22Rv1 (cell line): ENCODE measurements around the gene FBXO22.
"Not testable (repeated sequence)": the region's sequence is repeated elsewhere in the genome, so short reads cannot be mapped to it uniquely, and the experiment has no call there.

Experiments
- H3K27ac ChIP-seq: fragments of 450-650 bp; 2 replicates; pipeline ENCODE4 v1.5.1; 2017
- ZFX ChIP-seq: fragments of 450-650 bp; IDR thresholded peaks from 2 replicates; pipeline ENCODE4 v1.6.1; 2017; ENCODE audit warnings: antibody characterized with exemption, borderline replicate concordance
- TF ChIP-seq, protein P1 (sequence below): fragments of 450-650 bp; IDR thresholded peaks from 2 replicates; pipeline ENCODE4 v1.5.1; 2017; ENCODE audit warnings: mild to moderate bottlenecking

Gene FBXO22

DNA sequence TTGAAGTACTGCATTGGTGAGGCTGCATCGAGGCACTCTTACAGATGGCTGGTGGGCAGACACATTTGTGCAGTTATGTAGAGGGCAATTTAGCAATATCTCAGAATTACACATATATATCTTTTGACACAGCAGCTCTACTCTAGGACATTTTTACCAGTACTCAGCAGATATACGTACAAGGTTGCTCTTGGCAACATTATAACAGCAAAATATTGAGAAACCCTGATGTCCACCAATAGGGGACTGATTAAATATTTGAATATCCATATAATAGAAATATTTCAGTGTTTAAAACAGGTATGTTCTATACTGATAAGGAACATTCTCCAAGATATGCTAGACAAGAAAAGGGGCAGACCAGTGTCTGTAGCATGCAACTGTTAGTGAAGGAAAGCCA lies 7.9 kb upstream of the FBXO22 start:
- TF ChIP-seq, protein P1, sequence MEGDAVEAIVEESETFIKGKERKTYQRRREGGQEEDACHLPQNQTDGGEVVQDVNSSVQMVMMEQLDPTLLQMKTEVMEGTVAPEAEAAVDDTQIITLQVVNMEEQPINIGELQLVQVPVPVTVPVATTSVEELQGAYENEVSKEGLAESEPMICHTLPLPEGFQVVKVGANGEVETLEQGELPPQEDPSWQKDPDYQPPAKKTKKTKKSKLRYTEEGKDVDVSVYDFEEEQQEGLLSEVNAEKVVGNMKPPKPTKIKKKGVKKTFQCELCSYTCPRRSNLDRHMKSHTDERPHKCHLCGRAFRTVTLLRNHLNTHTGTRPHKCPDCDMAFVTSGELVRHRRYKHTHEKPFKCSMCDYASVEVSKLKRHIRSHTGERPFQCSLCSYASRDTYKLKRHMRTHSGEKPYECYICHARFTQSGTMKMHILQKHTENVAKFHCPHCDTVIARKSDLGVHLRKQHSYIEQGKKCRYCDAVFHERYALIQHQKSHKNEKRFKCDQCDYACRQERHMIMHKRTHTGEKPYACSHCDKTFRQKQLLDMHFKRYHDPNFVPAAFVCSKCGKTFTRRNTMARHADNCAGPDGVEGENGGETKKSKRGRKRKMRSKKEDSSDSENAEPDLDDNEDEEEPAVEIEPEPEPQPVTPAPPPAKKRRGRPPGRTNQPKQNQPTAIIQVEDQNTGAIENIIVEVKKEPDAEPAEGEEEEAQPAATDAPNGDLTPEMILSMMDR, result no peak
- TF ChIP-seq ZFX, result no peak

DNA sequence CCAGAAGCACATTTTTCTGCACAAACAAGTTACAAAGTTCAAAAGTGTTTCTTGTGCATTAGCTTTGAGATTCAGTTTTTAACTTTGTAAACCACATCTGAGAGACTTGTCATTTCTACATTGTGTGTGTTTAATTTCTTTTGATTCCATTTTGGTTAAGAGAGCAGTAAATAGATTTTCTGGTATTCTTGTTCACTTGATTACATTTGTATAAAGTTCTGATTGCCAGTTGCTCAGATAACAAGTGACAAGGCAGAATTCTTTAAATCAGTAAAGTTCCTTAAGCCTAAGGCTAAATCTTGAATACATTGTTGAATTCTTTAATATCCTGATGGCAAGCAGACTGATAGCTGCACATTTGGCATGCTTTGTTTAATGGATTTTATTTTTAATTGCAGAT lies 3.1 kb upstream of the FBXO22 start:
- H3K27ac ChIP-seq, result no peak overlapping the region
- TF ChIP-seq, protein P1, result no peak

More for the DNA sequence above, 7.9 kb upstream of the FBXO22 start:
- H3K27ac ChIP-seq, result no peak overlapping the region

DNA sequence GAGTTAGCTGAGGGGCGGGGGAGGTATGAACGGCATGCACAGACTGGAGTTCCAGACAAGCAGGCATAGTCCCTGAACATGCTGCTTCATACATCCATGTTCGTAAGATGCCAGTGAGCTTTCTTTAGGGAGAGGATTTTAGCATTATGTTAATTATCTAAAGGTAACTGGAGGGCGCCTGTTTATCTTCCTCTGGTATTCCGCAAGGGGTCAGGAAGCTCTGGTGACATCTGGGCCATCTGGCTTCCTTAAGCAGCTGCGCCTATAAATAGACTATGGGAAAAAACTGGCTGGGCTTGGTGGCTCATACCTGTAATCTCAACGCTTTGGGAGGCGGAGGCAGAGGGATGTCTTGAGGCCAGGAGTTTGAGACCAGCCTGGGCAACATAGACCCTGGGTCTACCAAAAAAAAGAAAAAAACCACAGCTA lies 1.5 kb upstream of the FBXO22 start:
- peak overlapping the region; percentile 95; the same call in 1 of the 2 replicates for H3K27ac ChIP-seq
- TF ChIP-seq, protein P1, result no peak
- no peak for TF ChIP-seq ZFX

DNA sequence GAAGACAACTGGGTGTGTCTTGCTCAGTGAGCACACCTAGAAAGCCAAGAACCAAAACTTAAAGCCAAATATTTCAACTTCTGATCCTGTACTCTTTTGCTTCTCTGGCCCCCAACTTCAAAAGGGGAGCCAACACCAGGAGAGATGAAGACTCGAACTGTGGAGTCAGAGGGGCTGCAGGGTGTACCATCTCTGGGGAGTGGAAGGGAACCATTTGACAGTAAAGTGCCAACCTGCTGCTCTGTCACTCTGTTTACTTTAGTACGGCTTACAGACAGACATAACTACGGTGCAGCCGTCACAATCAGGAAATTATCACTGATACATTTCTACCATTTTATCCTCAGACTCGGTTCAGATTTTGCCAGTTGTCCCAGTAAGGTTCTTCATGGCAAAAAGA lies 1.6 kb downstream of the FBXO22 start:
- no peak overlapping the region for H3K27ac ChIP-seq
- TF ChIP-seq, protein P1, result no peak
- TF ChIP-seq ZFX, result no peak

DNA sequence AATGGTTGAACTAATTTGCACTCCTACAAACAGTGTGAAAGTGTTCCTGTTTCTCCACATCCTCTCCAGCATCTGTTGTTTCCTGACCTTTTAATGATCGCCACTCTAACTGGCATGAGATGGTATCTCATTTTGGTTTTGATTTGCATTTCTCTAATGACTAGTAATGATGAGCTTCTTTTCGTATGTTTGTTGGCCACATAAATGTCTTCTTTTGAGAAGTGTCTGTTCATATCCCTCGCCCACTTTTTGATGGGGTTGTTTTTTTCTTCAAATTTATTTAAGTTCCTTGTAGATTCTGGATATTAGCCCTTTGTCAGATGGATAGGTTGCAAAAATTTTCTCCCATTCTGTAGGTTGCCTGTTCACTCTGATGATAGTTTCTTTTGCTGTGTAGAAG lies 6.7 kb downstream of the FBXO22 start:
- H3K27ac ChIP-seq, result not testable (repeated sequence)

DNA sequence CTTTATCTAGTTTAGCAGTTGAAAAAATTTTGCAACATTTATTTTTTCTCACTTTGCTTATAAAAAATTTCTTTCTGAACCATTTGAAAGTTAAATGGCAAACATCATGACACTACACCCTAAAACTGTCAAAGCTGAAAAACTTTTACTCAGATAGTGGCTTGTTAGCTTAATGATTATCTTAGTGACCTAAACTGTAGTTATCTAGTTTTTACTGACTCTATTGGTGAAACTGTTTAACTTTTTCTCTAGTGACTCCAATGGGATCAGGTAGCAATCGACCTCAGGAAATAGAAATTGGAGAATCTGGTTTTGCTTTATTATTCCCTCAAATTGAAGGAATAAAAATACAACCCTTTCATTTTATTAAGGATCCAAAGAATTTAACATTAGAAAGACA lies 13.3 kb downstream of the FBXO22 start:
- H3K27ac ChIP-seq, result no peak overlapping the region
- no peak for TF ChIP-seq ZFX
- TF ChIP-seq, protein P1, result no peak

DNA sequence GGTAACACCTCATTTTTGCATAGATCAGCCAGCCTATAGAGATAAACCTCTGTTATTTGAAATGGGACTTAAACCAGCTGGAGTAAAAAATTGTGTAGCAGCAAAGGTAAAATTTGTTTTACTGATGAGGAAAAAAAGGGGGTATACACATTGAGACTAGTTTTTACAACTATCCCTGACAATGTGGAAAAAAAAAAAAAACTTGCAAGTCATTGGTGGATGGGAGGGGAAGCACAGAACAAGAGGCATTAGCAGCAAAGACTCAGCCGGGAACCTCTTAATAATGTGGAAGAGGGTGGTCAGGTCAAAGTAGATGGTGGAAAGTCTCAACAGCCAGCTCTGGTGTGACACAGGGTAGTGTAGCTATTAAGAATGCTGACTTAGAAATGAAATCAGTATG lies 14.5 kb downstream of the FBXO22 start:
- no peak overlapping the region for H3K27ac ChIP-seq
- TF ChIP-seq ZFX, result no peak
- TF ChIP-seq, protein P1, result no peak

DNA sequence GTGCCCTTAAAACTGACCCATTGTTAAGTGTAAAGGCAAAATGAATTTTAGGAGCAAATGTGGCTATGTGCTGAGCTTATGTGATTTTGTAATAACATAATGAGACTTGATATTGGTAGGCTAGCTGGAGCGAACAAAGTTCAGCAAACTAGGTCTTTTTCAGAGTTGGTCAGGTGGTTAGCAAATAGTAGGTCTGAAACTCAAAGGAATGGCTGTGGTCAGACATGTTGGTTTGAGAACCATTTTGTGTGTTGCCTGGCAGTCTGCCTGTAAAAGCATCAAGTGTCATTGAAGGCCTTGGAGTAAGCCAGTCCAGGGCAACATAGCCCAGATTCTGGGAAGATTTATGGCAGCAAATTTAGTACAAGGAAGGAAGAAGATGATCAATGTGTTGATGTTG lies 16.4 kb downstream of the FBXO22 start:
- H3K27ac ChIP-seq, result no peak overlapping the region
- TF ChIP-seq, protein P1, result no peak
- no peak for TF ChIP-seq ZFX
